ENCODE measurements around the gene PRKN.
"Not testable (repeated sequence)": the region's sequence is repeated elsewhere in the genome, so short reads cannot be mapped to it uniquely, and the experiment has no call there.

DNA sequence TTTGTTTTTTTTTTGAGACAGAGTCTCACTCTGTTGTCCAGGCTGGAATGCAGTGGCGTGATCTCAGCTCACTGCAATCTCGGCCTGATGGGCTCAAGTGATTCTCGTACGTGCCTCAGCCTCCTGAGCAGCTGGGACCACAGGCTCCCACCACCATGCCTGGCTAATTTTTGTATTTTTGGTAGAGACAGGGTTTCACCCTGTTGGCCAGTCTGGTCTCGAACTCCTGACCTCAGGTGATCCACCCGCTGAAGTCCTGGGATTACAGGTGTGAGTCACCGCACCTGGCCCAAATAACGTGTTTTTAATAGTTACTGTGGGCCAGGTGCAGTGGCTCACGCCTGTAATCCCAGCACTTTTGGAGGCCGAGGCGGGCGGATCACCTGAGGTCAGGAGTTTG lies 876.1 kb downstream of the PRKN start:
- not testable (repeated sequence) for TF ChIP-seq EP300 (IDR thresholded peaks at IDR 0.05; ENCODE audit: low read depth); CTCF (IDR thresholded peaks at IDR 0.05)
